Thyroid gland (tissue), 4 donors: ENCODE results near the gene MNAT1. TPM values are rescaled to one million over a fixed set of nuclear protein-coding genes. Genes with fewer than 3 reads are reported as not detected.

ENCODE experiments used
- DNase-seq, 2 donors: peaks; one replicate each; pipeline ENCODE4 v3.0.0-alpha.2; 2019
- H3K27ac ChIP-seq, 3 donors: fragments of 200-600 bp; sonication (generic); 1 replicate in 2 of 3; 2 replicates in 1 of 3; pipeline ENCODE4 v1.5.1; 2016 to 2019; ENCODE audit warnings: mild to moderate bottlenecking in 1 of 3, moderate library complexity in 1 of 3
- H3K27me3 ChIP-seq: fragments of 200-600 bp; sonication (generic); one replicate; pipeline ENCODE4 v1.5.1; 2019
- H3K36me3 ChIP-seq, 2 donors: fragments of 200-600 bp; sonication (generic); one replicate each; pipeline ENCODE4 v1.5.1; 2016 to 2019
- H3K4me1 ChIP-seq, 2 donors: fragments of 200-600 bp; sonication (generic); one replicate each; pipeline ENCODE4 v1.5.1; 2017 to 2019
- H3K4me3 ChIP-seq, 3 donors: fragments of 200-600 bp; sonication (generic); replicated peaks in 1 of 3; 1 replicate in 2 of 3; 2 replicates in 1 of 3; pipeline ENCODE4 v1.5.1; 2016; ENCODE audit warnings: mild to moderate bottlenecking in 1 of 3
- H3K9me3 ChIP-seq: fragments of 200-600 bp; sonication (generic); one replicate; pipeline ENCODE4 v1.5.1; 2017
- POLR2A ChIP-seq, 2 donors: fragments of 450-650 bp; IDR thresholded peaks; one replicate each; pipeline ENCODE4 v1.6.1; 2017; ENCODE audit warnings: antibody characterized with exemption in 2 of 2, mild to moderate bottlenecking in 2 of 2, moderate library complexity in 1 of 2
- WGBS, 2 donors: methylation state at CpG; one replicate each; pipeline ENCODE4 v1.1.5; 2017; 5-methylcytosine and 5-hydroxymethylcytosine counted together
- intact Hi-C: fragments of 100-400 bp; cut with DNase I; formaldehyde crosslinking; loops from one replicate; pipeline ENCODE4 v1.15.1; 2023
- total RNA-seq, 4 donors: library from RNA; depleted of rRNA; stranded (reverse); fragments of >200 nt; gene quantifications; one replicate each; pipeline ENCODE4 v1.2.3, GENCODE V29; 2016
- TF ChIP-seq, protein P1 (sequence below), 6 experiments: fragments of 200-600 bp in 3 of 6; fragments of 450-650 bp in 3 of 6; sonication (generic) in 3 of 6; IDR thresholded peaks; one replicate each; pipeline ENCODE4 v1.5.1; 2016 to 2019; ENCODE audit warnings: antibody characterized with exemption in 6 of 6, mild to moderate bottlenecking in 2 of 6, inconsistent platforms in 1 of 6, moderate library complexity in 1 of 6

Gene MNAT1
- total RNA-seq, 4 donors from 2014 or later = 35.4 to 58.8 (median 47.8) TPM

DNA sequence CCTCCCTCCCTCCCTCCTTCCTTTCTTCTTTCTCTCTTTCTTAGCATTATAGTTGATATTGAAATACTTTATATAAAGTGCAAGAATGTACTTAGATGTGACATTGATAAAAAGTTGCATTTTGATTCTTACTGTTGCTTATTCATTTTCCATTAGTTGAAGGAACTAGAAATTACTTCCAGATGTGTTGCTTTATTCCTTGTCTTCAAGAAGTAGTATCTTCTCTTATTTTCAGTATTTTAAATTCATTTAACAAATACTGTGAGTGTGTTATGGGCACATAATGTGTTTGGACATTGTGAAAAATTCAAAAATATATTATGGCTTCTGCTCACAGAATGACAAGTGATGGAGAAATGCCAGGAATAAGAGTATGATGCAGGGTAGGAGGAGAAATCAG is 200.8 kb downstream of the MNAT1 start:
- H3K27me3 ChIP-seq = no peaks in the 10 kb centered on the region
- H3K27ac ChIP-seq = no peak overlapping the region
- no peak overlapping the region for H3K4me3 ChIP-seq
- intact Hi-C loops = no loop called here
- TF ChIP-seq POLR2A (IDR thresholded peaks at IDR 0.05) = no peak
- TF ChIP-seq, protein P1, sequence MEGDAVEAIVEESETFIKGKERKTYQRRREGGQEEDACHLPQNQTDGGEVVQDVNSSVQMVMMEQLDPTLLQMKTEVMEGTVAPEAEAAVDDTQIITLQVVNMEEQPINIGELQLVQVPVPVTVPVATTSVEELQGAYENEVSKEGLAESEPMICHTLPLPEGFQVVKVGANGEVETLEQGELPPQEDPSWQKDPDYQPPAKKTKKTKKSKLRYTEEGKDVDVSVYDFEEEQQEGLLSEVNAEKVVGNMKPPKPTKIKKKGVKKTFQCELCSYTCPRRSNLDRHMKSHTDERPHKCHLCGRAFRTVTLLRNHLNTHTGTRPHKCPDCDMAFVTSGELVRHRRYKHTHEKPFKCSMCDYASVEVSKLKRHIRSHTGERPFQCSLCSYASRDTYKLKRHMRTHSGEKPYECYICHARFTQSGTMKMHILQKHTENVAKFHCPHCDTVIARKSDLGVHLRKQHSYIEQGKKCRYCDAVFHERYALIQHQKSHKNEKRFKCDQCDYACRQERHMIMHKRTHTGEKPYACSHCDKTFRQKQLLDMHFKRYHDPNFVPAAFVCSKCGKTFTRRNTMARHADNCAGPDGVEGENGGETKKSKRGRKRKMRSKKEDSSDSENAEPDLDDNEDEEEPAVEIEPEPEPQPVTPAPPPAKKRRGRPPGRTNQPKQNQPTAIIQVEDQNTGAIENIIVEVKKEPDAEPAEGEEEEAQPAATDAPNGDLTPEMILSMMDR (IDR thresholded peaks at IDR 0.05) = no peak
- no peaks in the 10 kb centered on the region for H3K4me1 ChIP-seq
- H3K9me3 ChIP-seq = no peaks in the 10 kb centered on the region
- no peaks in the 10 kb centered on the region for H3K36me3 ChIP-seq
- no peak for DNase-seq

DNA sequence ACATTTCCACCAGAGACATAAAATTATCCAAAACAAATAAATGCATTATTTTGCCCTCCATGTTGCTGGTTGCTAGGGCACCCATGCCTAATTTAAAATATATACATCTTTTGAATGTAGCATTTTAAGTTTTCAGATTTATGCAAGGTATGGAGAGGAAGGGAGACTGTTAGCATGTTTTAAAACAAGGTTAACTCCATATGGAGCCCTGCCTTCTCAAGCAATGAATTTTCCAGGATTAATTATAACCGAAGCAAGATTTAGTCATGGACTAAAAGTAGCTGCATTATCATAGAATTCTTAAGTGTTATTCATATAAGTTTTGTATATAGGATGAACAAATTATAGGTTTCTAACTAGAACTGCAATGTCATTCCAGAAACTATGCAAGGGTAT is 209.1 kb downstream of the MNAT1 start:
- intact Hi-C loops = no loop called here
- TF ChIP-seq POLR2A (IDR thresholded peaks at IDR 0.05) = no peak
- TF ChIP-seq, protein P1 (IDR thresholded peaks at IDR 0.05) = no peak
- Histone ChIP-seq H3K27me3 (no peaks in the 10 kb centered on the region), H3K9me3 (no peaks in the 10 kb centered on the region), H3K27ac (no peak overlapping the region), H3K4me3 (no peak overlapping the region), H3K36me3 (no peaks in the 10 kb centered on the region), H3K4me1 (no peaks in the 10 kb centered on the region)
- no peak for DNase-seq
- WGBS, 2 donors = 90 to 96% methylated on average over 1 of the region's 1 CpG

DNA sequence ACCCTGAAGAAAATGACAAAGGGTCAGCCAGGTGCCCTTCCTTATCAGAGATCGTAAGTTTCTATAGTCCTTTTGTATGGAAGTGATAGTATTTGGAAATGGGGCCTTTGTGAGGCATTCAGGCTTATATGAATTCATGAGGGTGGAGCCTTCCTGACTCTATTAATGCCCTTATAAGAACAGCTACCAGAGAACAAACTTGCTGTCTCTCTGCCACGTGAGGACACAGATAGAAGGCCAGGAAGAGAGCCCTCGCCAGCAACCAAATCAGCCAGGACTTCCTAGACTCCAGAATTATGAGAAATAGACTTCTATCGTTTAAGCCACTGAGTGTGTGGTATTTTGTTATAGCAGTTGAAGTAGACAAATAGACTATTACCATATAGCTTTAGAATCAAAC is 209.6 kb downstream of the MNAT1 start:
- TF ChIP-seq POLR2A (IDR thresholded peaks at IDR 0.05) = no peak
- TF ChIP-seq, protein P1 (IDR thresholded peaks at IDR 0.05) = no peak
- H3K27ac ChIP-seq = no peak overlapping the region
- no peak for DNase-seq
- H3K4me3 ChIP-seq = no peak overlapping the region
- H3K4me1 ChIP-seq = no peaks in the 10 kb centered on the region
- H3K9me3 ChIP-seq = no peaks in the 10 kb centered on the region
- no peaks in the 10 kb centered on the region for H3K36me3 ChIP-seq
- intact Hi-C loops = no loop called here
- no peaks in the 10 kb centered on the region for H3K27me3 ChIP-seq
- 66 to 68% methylated on average over 4 of the region's 4 CpGs for WGBS, 2 donors

DNA sequence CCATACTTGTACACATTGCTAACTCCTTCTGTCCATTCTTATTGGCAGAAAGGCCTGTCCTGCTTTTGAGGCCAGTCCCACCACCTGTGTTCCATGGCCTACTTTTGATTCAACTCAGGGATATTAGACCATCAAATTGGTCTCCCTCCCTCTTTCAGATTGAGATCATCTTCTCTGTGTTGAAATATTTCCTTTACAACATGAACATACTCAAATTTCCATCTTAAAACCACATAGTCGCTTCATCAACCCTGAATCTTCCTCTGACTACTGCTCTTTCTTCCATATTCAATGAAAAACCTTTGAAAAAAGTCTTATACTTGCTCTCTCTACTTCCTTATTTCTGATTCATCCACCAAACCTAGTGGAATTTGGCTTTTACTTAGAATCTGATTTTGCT is 211.4 kb downstream of the MNAT1 start:
- intact Hi-C loops = no loop called here
- Histone ChIP-seq H3K4me1 (no peaks in the 10 kb centered on the region), H3K9me3 (no peaks in the 10 kb centered on the region), H3K27ac (no peak overlapping the region), H3K4me3 (no peak overlapping the region), H3K27me3 (no peaks in the 10 kb centered on the region), H3K36me3 (no peaks in the 10 kb centered on the region)
- TF ChIP-seq, protein P1 (IDR thresholded peaks at IDR 0.05) = no peak
- no peak for TF ChIP-seq POLR2A (IDR thresholded peaks at IDR 0.05)
- DNase-seq = no peak
- 93 to 95% methylated on average over 1 of the region's 1 CpG for WGBS, 2 donors

DNA sequence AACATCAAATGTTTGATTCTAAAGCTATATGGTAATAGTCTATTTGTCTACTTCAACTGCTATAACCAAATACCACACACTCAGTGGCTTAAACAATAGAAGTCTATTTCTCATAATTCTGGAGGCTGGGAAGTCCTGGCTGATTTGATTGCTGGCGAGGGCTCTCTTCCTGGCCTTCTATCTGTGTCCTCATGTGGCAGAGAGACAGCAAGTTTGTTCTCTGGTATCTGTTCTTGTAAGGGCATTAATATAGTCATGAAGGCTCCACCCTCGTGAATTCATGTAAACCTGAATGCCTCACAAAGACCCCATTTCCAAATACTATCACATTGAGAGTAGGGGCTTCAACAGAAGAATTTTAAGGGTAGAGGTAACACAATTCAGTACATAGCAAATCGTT is 212.2 kb downstream of the MNAT1 start:
- no peak for DNase-seq
- intact Hi-C loops = no loop called here
- Histone ChIP-seq H3K27me3 (no peaks in the 10 kb centered on the region), H3K27ac (no peak overlapping the region), H3K4me3 (no peak overlapping the region), H3K36me3 (no peaks in the 10 kb centered on the region), H3K9me3 (no peaks in the 10 kb centered on the region), H3K4me1 (no peaks in the 10 kb centered on the region)
- TF ChIP-seq, protein P1 (IDR thresholded peaks at IDR 0.05) = no peak
- TF ChIP-seq POLR2A (IDR thresholded peaks at IDR 0.05) = no peak
- WGBS, 2 donors = 88 to 94% methylated on average over 3 of the region's 3 CpGs
